A673 (cell line): ENCODE measurements around the gene RNF5. TPM values are rescaled to one million over a fixed set of nuclear protein-coding genes. Genes with fewer than 3 reads are reported as not detected.

Experiments
- BruUV-seq: library from RNA; stranded (reverse); fragments of 400-500 nt; replicated peaks from 2 replicates; lab custom pipeline; 2021; lab: Mats Ljungman, UMichigan
- CTCF ChIA-PET: fragments of 300-600 bp; sonication (Branson Sonifier 250); formaldehyde crosslinking; loops from one replicate; lab custom pipeline; 2022; ENCODE audit warnings: antibody characterized with exemption; lab: Charles Lee
- POLR2A ChIA-PET: fragments of 300-600 bp; sonication (Branson Sonifier 250); formaldehyde crosslinking; loops from one replicate; lab custom pipeline; 2022; ENCODE audit warnings: antibody characterized with exemption; ENCODE audit not compliant: low non-redundant PET; lab: Charles Lee
- DNase-seq: peaks from one replicate; pipeline ENCODE4 v3.0.0-alpha.2; 2015; ENCODE audit warnings: low spot score
- H3K27ac ChIP-seq: fragments of 200-600 bp; sonication (generic); 2 replicates; pipeline ENCODE4 v1.5.1; 2016; ENCODE audit warnings: mixed run types, low read depth, mild to moderate bottlenecking, mixed read lengths, antibody characterized with exemption, low read length; ENCODE audit not compliant: poor library complexity, severe bottlenecking
- H3K27me3 ChIP-seq: fragments of 200-600 bp; sonication (generic); replicated peaks from 2 replicates; pipeline ENCODE4 v1.6.1; 2017; ENCODE audit warnings: mixed run types, low read depth, mild to moderate bottlenecking, mixed read lengths, antibody characterized with exemption, low read length; ENCODE audit not compliant: insufficient read depth, poor library complexity
- H3K36me3 ChIP-seq: fragments of 200-600 bp; sonication (generic); 2 replicates; pipeline ENCODE4 v1.6.1; 2016; ENCODE audit warnings: mixed run types, mild to moderate bottlenecking, mixed read lengths, antibody characterized with exemption, low read length; ENCODE audit not compliant: insufficient read depth, poor library complexity, severe bottlenecking
- H3K4me1 ChIP-seq: fragments of 200-600 bp; sonication (generic); 2 replicates; pipeline ENCODE4 v1.6.1; 2017; ENCODE audit warnings: mixed run types, mild to moderate bottlenecking, mixed read lengths, antibody characterized with exemption, low read length; ENCODE audit not compliant: insufficient read depth, poor library complexity, severe bottlenecking
- H3K4me3 ChIP-seq: fragments of 200-600 bp; sonication (generic); 2 replicates; pipeline ENCODE4 v1.5.1; 2016; ENCODE audit warnings: low read depth, mixed run types, mild to moderate bottlenecking, mixed read lengths, low read length; ENCODE audit not compliant: poor library complexity, severe bottlenecking
- H3K9me3 ChIP-seq: fragments of 200-600 bp; sonication (generic); 2 replicates; pipeline ENCODE4 v1.6.1; 2016; ENCODE audit warnings: mixed run types, low read depth, mild to moderate bottlenecking, mixed read lengths, antibody characterized with exemption, low read length; ENCODE audit not compliant: poor library complexity, severe bottlenecking
- CTCF ChIP-seq: fragments of 300-800, 200-600 bp; sonication (generic); conservative IDR thresholded peaks from 2 replicates; pipeline ENCODE4 v1.5.1; 2017; ENCODE audit warnings: low read depth, mild to moderate bottlenecking, antibody characterized with exemption, low read length, moderate library complexity, mixed read lengths
- EZH2 ChIP-seq: fragments of 200-600 bp; sonication (generic); IDR thresholded peaks from 2 replicates; pipeline ENCODE4 v1.6.1; 2017; ENCODE audit warnings: borderline replicate concordance, low read depth, mild to moderate bottlenecking, mixed read lengths, antibody characterized with exemption, low read length; ENCODE audit not compliant: poor library complexity, severe bottlenecking
- intact Hi-C: fragments of 100-400 bp; cut with micrococcal nuclease; formaldehyde crosslinking; loops from one replicate; pipeline ENCODE4 v1.10.0; 2022; ENCODE audit not compliant: unreplicated experiment
- total RNA-seq: library from RNA; stranded (reverse); gene quantifications from 2 replicates; pipeline ENCODE4 v1.2.3, GENCODE V29; 2021

RNF5 gene
- total RNA-seq, 1 experiment from 2014 or later, result 62.9 TPM

DNA sequence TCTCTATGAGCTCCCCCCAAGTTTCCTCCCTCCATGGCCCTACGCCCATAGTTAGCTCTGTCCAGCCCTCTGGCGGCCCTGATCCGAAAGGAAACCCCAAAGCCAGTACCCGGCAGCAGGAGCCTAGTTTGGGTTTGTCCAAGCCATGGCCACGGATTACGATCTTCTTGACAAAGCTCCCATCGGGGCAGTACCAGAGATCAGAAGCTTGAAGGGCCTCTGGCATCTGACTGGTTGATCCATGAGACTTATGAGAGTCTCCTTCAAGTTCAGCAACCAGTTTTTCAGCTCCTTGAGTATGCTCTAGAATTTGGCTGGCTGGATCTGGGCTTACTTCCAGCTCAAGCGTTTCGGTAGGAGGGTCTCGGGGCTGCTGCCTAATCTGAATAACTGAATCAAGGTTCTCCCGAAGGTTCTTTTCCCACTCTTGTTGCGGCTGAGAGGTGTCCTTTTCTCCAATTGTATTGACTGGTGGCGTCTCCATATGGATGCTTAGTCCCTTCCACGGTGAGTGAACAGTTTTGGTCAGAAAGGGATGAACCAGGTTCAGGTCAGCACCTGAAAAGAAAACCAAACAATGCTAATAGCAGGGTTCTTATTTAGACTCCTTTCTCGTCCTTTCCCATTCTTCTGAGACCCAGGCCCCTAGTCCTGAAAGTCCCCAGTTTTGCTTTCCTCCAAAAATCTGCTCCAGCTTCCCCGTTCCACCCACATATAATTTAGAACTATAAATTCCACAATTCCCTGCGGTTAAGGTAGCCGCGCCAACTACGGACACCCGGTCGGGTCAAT lies 48.7 kb upstream of the RNF5 start:
- TSS peak; percentile 23 for BruUV-seq
- Histone ChIP-seq H3K27ac (peak overlapping the region; percentile 87), H3K36me3 (peaks cover 9% of the 10 kb centered on the region), H3K4me1 (peaks cover 21% of the 10 kb centered on the region), H3K27me3 (no peaks in the 10 kb centered on the region), H3K9me3 (no peaks in the 10 kb centered on the region), H3K4me3 (peak overlapping the region; percentile 89)
- POLR2A ChIA-PET, result interaction anchor here (0.8 kb wide), 1 partner anchor 66 kb away, joined by 3 read pairs; no protein-coding TSS in a partner anchor
- CTCF ChIA-PET, result interaction anchor here (0.5 kb wide), 1 partner anchor 171 kb away, joined by 3 read pairs; the partner anchor contains the start of genes NELFE and SKIC2
- DNase-seq, result no peak
- intact Hi-C loops, result loop anchor here (2.0 kb wide), 1 partner anchor 65 kb away; no protein-coding TSS in a partner anchor
- TF ChIP-seq EZH2 (no peak), CTCF (no peak)

DNA sequence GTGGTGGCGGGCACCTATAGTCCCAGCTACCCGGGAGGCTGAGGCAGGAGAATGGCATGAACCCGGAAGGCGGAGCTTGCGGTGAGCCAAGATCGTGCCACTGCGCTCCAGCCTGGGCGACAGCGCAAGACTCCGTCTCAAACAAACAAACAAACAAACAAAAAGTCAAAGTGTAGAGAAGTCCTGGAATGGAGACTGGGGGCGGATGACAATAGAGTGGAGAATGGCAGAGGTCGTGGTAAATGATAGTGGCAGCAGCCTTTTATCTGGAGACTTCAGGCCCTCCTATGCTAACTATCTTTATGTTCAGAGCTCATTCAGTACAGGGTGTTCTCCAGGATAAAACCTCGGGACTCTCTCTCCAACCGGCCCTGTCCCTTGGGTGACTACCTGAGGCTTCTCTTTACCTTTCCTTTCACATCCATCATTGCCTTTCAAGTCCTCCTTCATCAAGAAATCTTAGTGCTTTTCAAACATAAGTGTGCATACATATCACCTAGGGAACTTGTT lies 46.7 kb upstream of the RNF5 start:
- no TSS peak for BruUV-seq
- Histone ChIP-seq H3K4me3 (no peak overlapping the region), H3K4me1 (peaks cover 20% of the 10 kb centered on the region), H3K27me3 (no peaks in the 10 kb centered on the region), H3K36me3 (no peaks in the 10 kb centered on the region), H3K9me3 (no peaks in the 10 kb centered on the region), H3K27ac (no peak overlapping the region)
- CTCF ChIA-PET, result no interaction called here
- no peak for DNase-seq
- intact Hi-C loops, result no loop called here
- TF ChIP-seq CTCF (no peak), EZH2 (no peak)
- POLR2A ChIA-PET, result no interaction called here

DNA sequence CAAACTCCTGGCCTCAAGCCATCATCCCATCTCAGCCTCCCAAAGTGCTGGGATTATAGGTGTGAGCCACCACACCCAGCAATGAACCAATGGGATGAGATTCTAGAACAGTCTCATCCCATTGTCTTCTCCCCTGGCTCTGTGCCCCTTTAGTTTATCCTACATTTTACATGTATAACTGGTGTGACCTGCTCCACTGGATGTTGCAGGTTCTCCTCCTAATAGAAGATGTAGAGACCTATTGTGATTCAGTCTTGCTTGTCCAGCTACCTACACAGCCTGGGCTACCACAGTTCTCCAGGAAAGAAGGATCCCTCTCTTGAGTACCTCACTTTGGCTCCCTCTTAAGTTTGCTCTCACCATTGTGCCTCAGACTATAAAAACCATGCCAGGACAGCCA lies 46.1 kb upstream of the RNF5 start:
- Histone ChIP-seq H3K36me3 (no peaks in the 10 kb centered on the region), H3K4me3 (no peak overlapping the region), H3K27me3 (no peaks in the 10 kb centered on the region), H3K27ac (no peak overlapping the region), H3K4me1 (peaks cover 13% of the 10 kb centered on the region), H3K9me3 (no peaks in the 10 kb centered on the region)
- ChIA-PET POLR2A (no interaction called here), CTCF (no interaction called here)
- intact Hi-C loops, result no loop called here
- DNase-seq, result no peak
- no TSS peak for BruUV-seq
- TF ChIP-seq CTCF (no peak), EZH2 (no peak)
